ENCODE results near the gene MMP14. TPM values are rescaled to one million over a fixed set of nuclear protein-coding genes. Genes with fewer than 3 reads are reported as not detected.
A peak's percentile ranks its signal among the peaks of the same experiment; 100 is the strongest.

The MMP14 gene
- total and polyA plus RNA-seq, 9 of the 15 experiments (the other 6 are each of a cell fraction or from before 2014, with no cell fraction given): 0.36 to 5.8 (median 1.3) TPM; not detected in 2

- H3K4me2 ChIP-seq (ENCODE audit: insufficient read depth, low read length): no peak overlapping the region
- no peaks in the 10 kb centered on the region for H3K27me3 ChIP-seq (ENCODE audit: control insufficient read depth in 2 of 2, insufficient read depth in 2 of 2, low read length in 2 of 2)
- no TSS peak for BruUV-seq (replicated peaks)
- in situ Hi-C loops (cut with MboI) (no loop called here), intact Hi-C loops (cut with micrococcal nuclease) (loop anchor here (1.0 to 5.0 kb wide), 3 partner anchors 31 to 77 kb away; partner anchors contain the start of gene LRP10)
- no peak for FAIRE-seq
- 0 out of 4 replicates have a peak overlapping the region, but pooled peaks of 1 of the 2 experiments have one; percentile 31 for H3K9ac ChIP-seq (ENCODE audit: insufficient read depth in 1 of 2, low read depth in 2 of 2, low read length in 2 of 2)
- no peaks in the 10 kb centered on the region for H3K79me2 ChIP-seq (ENCODE audit: control insufficient read depth, insufficient read depth, low read length)
- ChIA-PET POLR2A (interaction anchor here (0.6 to 2.6 kb wide), 6 partner anchors 9 to 90 kb away, joined by 3 to 6 read pairs (median 4); no protein-coding TSS in a partner anchor), CTCF (ENCODE audit: low intra/inter-chr PET ratio) (interaction anchor here (0.6 to 4.2 kb wide), 5 partner anchors 29 to 248 kb away, joined by 3 to 44 read pairs (median 5); no protein-coding TSS in a partner anchor)
- H3K9me1 ChIP-seq (ENCODE audit: control insufficient read depth, insufficient read depth, low read length): no peaks in the 10 kb centered on the region
- peak overlapping the region; percentile 71 for H2AFZ ChIP-seq (ENCODE audit: low read depth, low read length)
- DNase-seq (ENCODE audit: extremely low read depth in 1 of 4, low spot score in 3 of 4): peak in 1 of 4 experiments; percentile 26
- H3K4me3 ChIP-seq: no peak overlapping the region
- 91% methylated on average over 17 of the region's 32 CpGs for WGBS (ENCODE audit: insufficient coverage, low coverage, missing lambda C conversion rate)
- no peak for ATAC-seq
- H3K27ac ChIP-seq (ENCODE audit: extremely low read depth, low read depth, low read length): no peak overlapping the region
- peaks cover 18 to 30% of the 10 kb centered on the region in 2 experiments; a peak in 4 of 5 replicates for H3K4me1 ChIP-seq (replicated peaks in 1 of 2; ENCODE audit: control insufficient read depth in 2 of 2, insufficient read depth in 2 of 2, low read length in 2 of 2)
- no peaks in the 10 kb centered on the region for H4K20me1 ChIP-seq (replicated peaks; ENCODE audit: control insufficient read depth, insufficient read depth, low read length)
- H3K36me3 ChIP-seq (ENCODE audit: control insufficient read depth, insufficient read depth, low read length): no peaks in the 10 kb centered on the region
- 0 out of 2 replicates have a peak, but pooled peaks have one; percentile 40 for TF ChIP-seq POLR2G (IDR thresholded peaks at IDR 0.05; ENCODE audit: low read depth, low read length)
- no peak for TF ChIP-seq ARHGAP35 (IDR thresholded peaks at IDR 0.05; ENCODE audit: partially characterized antibody)
- TF ChIP-seq PCBP1 (IDR thresholded peaks at IDR 0.05; ENCODE audit: low read depth, low read length, poor library complexity, severe bottlenecking): peak; percentile 23
- peak; percentile 82 for TF ChIP-seq ZBTB33 (CRISPR knock-in tag; IDR thresholded peaks at IDR 0.05)
- TF ChIP-seq RBFOX2 (IDR thresholded peaks at IDR 0.05; ENCODE audit: low read depth, low read length): peak; percentile 65
- H3K9me3 ChIP-seq (replicated peaks; ENCODE audit: control insufficient read depth, insufficient read depth, low read depth, low read length): no peaks in the 10 kb centered on the region
Measured at GRCh38 chr14:22822016-22822570, 14.3 kb upstream of the MMP14 start.

All from K562 (cell line).